MG63 (cell line): ENCODE results near the gene PPA2. TPM values are rescaled to one million over a fixed set of nuclear protein-coding genes. Genes with fewer than 3 reads are reported as not detected.

Experiments used
- total RNA-seq: library from RNA; depleted of rRNA; stranded (reverse); fragments of >200 nt; shearing (Covaris generic); gene quantifications from 2 replicates; pipeline ENCODE4 v1.2.3, GENCODE V29; 2014; ENCODE audit warnings: low replicate concordance; rRNA removed

The PPA2 gene
- total RNA-seq, 1 experiment from 2014 or later: 122 TPM

Other genes starting within 250 kb of the PPA2 start
- gene ARHGEF38, start 78.6 kb upstream of the PPA2 start, total RNA-seq: not detected in 2 replicates
- gene INTS12, start 234.6 kb upstream of the PPA2 start, total RNA-seq: 8.3 and 14.0 TPM in 2 replicates
- gene GSTCD, start 234.7 kb upstream of the PPA2 start, total RNA-seq: 10.4 and 10.9 TPM in 2 replicates